Neural cell (in vitro differentiated cells): ENCODE results near the gene NFASC. TPM values are rescaled to one million over a fixed set of nuclear protein-coding genes. Genes with fewer than 3 reads are reported as not detected.

ENCODE experiments used
- H2AFZ ChIP-seq: fragments of 200-600, 300-800 bp; sonication (generic), shearing (Covaris generic); 2 replicates; pipeline ENCODE4 v1.6.0; 2014; ENCODE audit warnings: low read depth, mild to moderate bottlenecking, antibody characterized with exemption, low read length, moderate library complexity
- H3F3A ChIP-seq: fragments of 200-600 bp; shearing (Covaris generic); 2 replicates; pipeline ENCODE4 v1.6.1; 2016; ENCODE audit warnings: mild to moderate bottlenecking, moderate library complexity, mixed read lengths, antibody characterized with exemption, low read length; ENCODE audit not compliant: insufficient read depth, poor library complexity, severe bottlenecking
- H3K27ac ChIP-seq: fragments of 200-600, 300-800 bp; sonication (generic), shearing (Covaris generic); 2 replicates; pipeline ENCODE4 v1.5.1; 2014; ENCODE audit warnings: mild to moderate bottlenecking, low read length, moderate library complexity
- H3K27me3 ChIP-seq: fragments of 300-800, 200-600 bp; sonication (generic), shearing (Covaris generic); 2 replicates; pipeline ENCODE4 v1.6.0; 2014; ENCODE audit warnings: mild to moderate bottlenecking, low read depth, low read length, moderate library complexity; ENCODE audit not compliant: insufficient read depth
- H3K36me3 ChIP-seq: fragments of 300-800, 200-600 bp; sonication (generic), shearing (Covaris generic); 2 replicates; pipeline ENCODE4 v1.5.1; 2014; ENCODE audit warnings: mild to moderate bottlenecking, antibody characterized with exemption, low read length, moderate library complexity; ENCODE audit not compliant: insufficient read depth
- H3K4me2 ChIP-seq: fragments of 300-800, 200-600 bp; sonication (generic), shearing (Covaris generic); 2 replicates; pipeline ENCODE4 v1.6.0; 2014; ENCODE audit warnings: mild to moderate bottlenecking, low read length
- H3K4me3 ChIP-seq: fragments of 300-800, 200-600 bp; sonication (generic), shearing (Covaris generic); 2 replicates; pipeline ENCODE4 v1.5.1; 2014; ENCODE audit warnings: mild to moderate bottlenecking, low read length, moderate library complexity
- H3K79me2 ChIP-seq: fragments of 200-600 bp; shearing (Covaris generic); replicated peaks from 2 replicates; pipeline ENCODE4 v1.6.0; 2014; ENCODE audit warnings: mild to moderate bottlenecking, low read length, moderate library complexity; ENCODE audit not compliant: insufficient read depth
- H3K9ac ChIP-seq: fragments of 300-800, 200-600 bp; sonication (generic), shearing (Covaris generic); 2 replicates; pipeline ENCODE4 v1.6.1; 2016; ENCODE audit warnings: mild to moderate bottlenecking, low read length, mixed read lengths
- H3K9me2 ChIP-seq: fragments of 200-600 bp; shearing (Covaris generic); 2 replicates; pipeline ENCODE4 v1.6.1; 2016; ENCODE audit warnings: mild to moderate bottlenecking, low read length, mixed read lengths; ENCODE audit not compliant: insufficient read depth
- H3K9me3 ChIP-seq: fragments of 200-600, 300-800 bp; sonication (generic), shearing (Covaris generic); 2 replicates; pipeline ENCODE4 v1.6.1; 2016; ENCODE audit warnings: mild to moderate bottlenecking, mixed run types, low read length, moderate library complexity, mixed read lengths
- H4K20me1 ChIP-seq: fragments of 200-600 bp; shearing (Covaris generic); 2 replicates; pipeline ENCODE4 v1.6.1; 2016; ENCODE audit warnings: mild to moderate bottlenecking, mixed run types; ENCODE audit not compliant: insufficient read depth
- CTCF ChIP-seq: fragments of 450-650 bp; IDR thresholded peaks from 2 replicates; pipeline ENCODE4 v1.5.1; 2014; ENCODE audit warnings: antibody characterized with exemption, mild to moderate bottlenecking, moderate library complexity; ENCODE audit not compliant: poor library complexity, severe bottlenecking
- EP300 ChIP-seq: fragments of 450-650 bp; conservative IDR thresholded peaks from 2 replicates; pipeline ENCODE4 v1.6.1; 2014; ENCODE audit warnings: antibody characterized with exemption, mild to moderate bottlenecking, moderate library complexity; ENCODE audit not compliant: poor library complexity, severe bottlenecking
- EZH2 ChIP-seq: fragments of 200-600, 300-800 bp; shearing (Covaris generic), sonication (generic); IDR thresholded peaks from 2 replicates; pipeline ENCODE4 v1.6.1; 2014; ENCODE audit warnings: antibody characterized with exemption, low read length, borderline replicate concordance, mild to moderate bottlenecking; ENCODE audit not compliant: insufficient read depth, poor library complexity, severe bottlenecking
- MXI1 ChIP-seq: fragments of 450-650 bp; conservative IDR thresholded peaks from 2 replicates; pipeline ENCODE4 v1.6.1; 2014; ENCODE audit warnings: antibody characterized with exemption, mild to moderate bottlenecking; ENCODE audit not compliant: poor library complexity, severe bottlenecking
- POLR2AphosphoS5 ChIP-seq: IDR thresholded peaks from 2 replicates; pipeline ENCODE4 v1.6.1; 2012
- RAD21 ChIP-seq: fragments of 450-650 bp; conservative IDR thresholded peaks from 2 replicates; pipeline ENCODE4 v1.6.1; 2014; ENCODE audit warnings: antibody characterized with exemption, mild to moderate bottlenecking, moderate library complexity
- REST ChIP-seq: IDR thresholded peaks from 2 replicates; pipeline ENCODE4 v1.6.1; 2012; ENCODE audit warnings: borderline replicate concordance
- SMC3 ChIP-seq: fragments of 450-650 bp; conservative IDR thresholded peaks from 2 replicates; pipeline ENCODE4 v1.6.1; 2014; ENCODE audit warnings: antibody characterized with exemption, mild to moderate bottlenecking, moderate library complexity; ENCODE audit not compliant: poor library complexity
- TAF1 ChIP-seq: IDR thresholded peaks from 2 replicates; pipeline ENCODE4 v1.6.1; 2012; ENCODE audit warnings: low read depth
- polyA plus RNA-seq: library from polyadenylated mRNA; depleted of rRNA; stranded (reverse); fragments of >200 nt; gene quantifications from 2 replicates; pipeline ENCODE4 v1.2.3, GENCODE V29; 2014

Gene NFASC
- polyA plus RNA-seq, 1 donor from 2014 or later = 23.9 TPM

DNA sequence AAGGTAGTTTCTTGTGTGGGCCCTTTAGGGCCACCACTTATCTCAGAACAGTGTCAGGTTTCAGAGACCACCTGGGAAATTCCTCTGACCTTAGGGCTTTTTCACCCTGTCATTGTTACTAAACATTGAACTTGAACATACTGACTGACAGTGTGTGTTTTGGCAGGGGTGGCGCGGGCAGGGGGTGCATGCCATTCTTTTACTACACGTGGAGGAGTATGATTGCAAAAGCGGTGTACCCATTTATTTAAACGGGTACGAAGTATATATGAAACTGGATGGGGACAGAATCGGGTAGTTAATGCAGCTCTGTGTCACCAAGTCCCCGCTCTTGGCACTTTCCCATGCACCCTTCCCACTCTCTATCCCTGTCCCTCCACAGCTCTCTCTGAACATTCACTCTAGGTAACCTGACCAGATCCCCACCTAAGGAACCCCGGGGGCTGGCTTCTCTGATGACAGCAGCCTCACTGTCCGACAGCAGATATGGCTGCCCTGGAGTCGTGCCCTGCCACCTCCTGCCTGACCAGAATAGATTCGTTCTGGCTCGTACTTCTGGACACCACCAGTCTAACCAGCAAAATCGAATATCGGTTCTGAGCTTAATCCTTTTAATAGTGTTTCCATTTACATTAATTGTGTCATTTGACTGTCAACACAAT lies 51.3 kb downstream of the NFASC start:
- H3K4me2 ChIP-seq = no peak overlapping the region

GRCh38 chr1:204923201-204923600 lies 52.5 kb downstream of the NFASC start:
- Histone ChIP-seq H3K4me3 (no peak overlapping the region), H3K27me3 (no peaks in the 10 kb centered on the region), H4K20me1 (peaks cover 2% of the 10 kb centered on the region), H3K4me2 (no peak overlapping the region), H2AFZ (no peak overlapping the region), H3K9ac (no peak overlapping the region), H3K9me3 (no peaks in the 10 kb centered on the region), H3K27ac (peak overlapping the region; percentile 18), H3K9me2 (no peaks in the 10 kb centered on the region), H3F3A (no peaks in the 10 kb centered on the region), H3K36me3 (no peaks in the 10 kb centered on the region), H3K79me2 (no peaks in the 10 kb centered on the region)
- no peak for TF ChIP-seq MXI1
- no peak for TF ChIP-seq TAF1
- TF ChIP-seq SMC3 = no peak
- no peak for TF ChIP-seq RAD21
- no peak for TF ChIP-seq POLR2AphosphoS5
- no peak for TF ChIP-seq EP300
- TF ChIP-seq CTCF = no peak

More for the DNA sequence above, 51.3 kb downstream of the NFASC start:
- H3K9me3 ChIP-seq = no peaks in the 10 kb centered on the region
- no peaks in the 10 kb centered on the region for H3K27me3 ChIP-seq
- H3K79me2 ChIP-seq = no peaks in the 10 kb centered on the region
- TF ChIP-seq EP300 (no peak), REST (no peak), RAD21 (no peak), POLR2AphosphoS5 (no peak), CTCF (no peak), SMC3 (no peak), MXI1 (no peak), EZH2 (no peak), TAF1 (no peak)
- no peaks in the 10 kb centered on the region for H3K9me2 ChIP-seq
- peaks cover 2% of the 10 kb centered on the region for H4K20me1 ChIP-seq
- no peak overlapping the region for H3K9ac ChIP-seq
- H3K36me3 ChIP-seq = no peaks in the 10 kb centered on the region
- H2AFZ ChIP-seq = no peak overlapping the region
- no peaks in the 10 kb centered on the region for H3F3A ChIP-seq
- H3K27ac ChIP-seq = no peak overlapping the region
- no peak overlapping the region for H3K4me3 ChIP-seq
